Calu3 (cell line): ENCODE data around the gene CRX. TPM values are rescaled to one million over a fixed set of nuclear protein-coding genes. Genes with fewer than 3 reads are reported as not detected.

Source experiments
- BruUV-seq: library from RNA; stranded (reverse); fragments of 400-500 nt; replicated peaks from 2 replicates; lab custom pipeline; 2021; lab: Mats Ljungman, UMichigan
- CTCF ChIA-PET: fragments of 300-600 bp; sonication (Branson Sonifier 250); formaldehyde crosslinking; loops from one replicate; lab custom pipeline; 2022; ENCODE audit warnings: antibody characterized with exemption; lab: Charles Lee
- DNase-seq: peaks from one replicate; pipeline ENCODE4 v3.0.0; 2022
- H3K27ac Mint-ChIP-seq: one replicate; pipeline ENCODE4 v1.8.0; 2022; ENCODE audit warnings: mixed read lengths; ENCODE audit not compliant: unreplicated experiment
- H3K27me3 Mint-ChIP-seq: one replicate; pipeline ENCODE4 v1.8.0; 2022; ENCODE audit warnings: mixed read lengths; ENCODE audit not compliant: unreplicated experiment
- H3K36me3 Mint-ChIP-seq: one replicate; pipeline ENCODE4 v1.8.0; 2022; ENCODE audit warnings: mild to moderate bottlenecking, moderate library complexity, mixed read lengths; ENCODE audit not compliant: insufficient read depth, unreplicated experiment
- H3K4me1 Mint-ChIP-seq: one replicate; pipeline ENCODE4 v1.8.0; 2022; ENCODE audit warnings: mild to moderate bottlenecking, low read depth, mixed read lengths; ENCODE audit not compliant: unreplicated experiment
- H3K4me3 Mint-ChIP-seq: one replicate; pipeline ENCODE4 v1.8.0; 2022; ENCODE audit warnings: mild to moderate bottlenecking, low read depth, moderate library complexity, mixed read lengths; ENCODE audit not compliant: unreplicated experiment
- H3K9me3 Mint-ChIP-seq: one replicate; pipeline ENCODE4 v1.8.0; 2022; ENCODE audit warnings: low read depth, mixed read lengths; ENCODE audit not compliant: unreplicated experiment
- intact Hi-C: fragments of 100-400 bp; cut with micrococcal nuclease; formaldehyde crosslinking; loops from one replicate; pipeline ENCODE4 v1.10.0; 2022; ENCODE audit not compliant: unreplicated experiment
- total RNA-seq: library from RNA; stranded (reverse); gene quantifications from 2 replicates; pipeline ENCODE4 v1.2.3, GENCODE V29; 2022
- TF ChIP-seq, protein P1 (sequence below): fragments of 200-600 bp; IDR thresholded peaks from one replicate; pipeline ENCODE4 v1.8.0; 2022; ENCODE audit warnings: antibody characterized with exemption; ENCODE audit not compliant: unreplicated experiment

Gene CRX
- total RNA-seq, 1 experiment from 2014 or later = not detected

DNA sequence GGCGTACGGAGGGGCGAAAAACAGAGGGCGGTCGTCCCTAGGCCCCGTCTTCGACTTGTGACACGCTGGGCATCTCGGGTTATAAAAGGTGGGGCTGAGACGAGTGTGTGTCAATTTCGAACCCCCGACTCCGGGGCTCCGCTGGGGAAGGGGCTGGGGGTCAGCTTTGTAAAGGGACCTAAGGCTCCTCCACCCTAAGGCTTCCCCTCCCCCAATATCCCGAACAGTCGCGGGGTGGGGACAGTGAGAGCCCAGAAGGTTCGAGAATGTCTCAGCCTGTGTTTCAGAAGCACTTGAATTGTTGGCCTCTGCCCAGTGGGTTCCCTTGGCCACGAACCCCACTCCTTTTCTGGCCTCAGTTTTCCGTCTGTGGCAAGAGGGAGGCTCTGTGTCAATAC is 42.8 kb upstream of the CRX start:
- intact Hi-C loops = no loop called here
- CTCF ChIA-PET = interaction anchor here (1.1 kb wide), 1 partner anchor 11 kb away, joined by 3 read pairs; no protein-coding TSS in a partner anchor
- Mint-ChIP-seq H3K27ac (peak overlapping the region; percentile 99), H3K4me1 (peaks cover 47% of the 10 kb centered on the region), H3K36me3 (peaks cover 71% of the 10 kb centered on the region), H3K27me3 (no peaks in the 10 kb centered on the region), H3K4me3 (peak overlapping the region; percentile 99), H3K9me3 (no peaks in the 10 kb centered on the region)
- peak; percentile 39 for DNase-seq
- BruUV-seq = TSS peak; percentile 67
- TF ChIP-seq, protein P1, sequence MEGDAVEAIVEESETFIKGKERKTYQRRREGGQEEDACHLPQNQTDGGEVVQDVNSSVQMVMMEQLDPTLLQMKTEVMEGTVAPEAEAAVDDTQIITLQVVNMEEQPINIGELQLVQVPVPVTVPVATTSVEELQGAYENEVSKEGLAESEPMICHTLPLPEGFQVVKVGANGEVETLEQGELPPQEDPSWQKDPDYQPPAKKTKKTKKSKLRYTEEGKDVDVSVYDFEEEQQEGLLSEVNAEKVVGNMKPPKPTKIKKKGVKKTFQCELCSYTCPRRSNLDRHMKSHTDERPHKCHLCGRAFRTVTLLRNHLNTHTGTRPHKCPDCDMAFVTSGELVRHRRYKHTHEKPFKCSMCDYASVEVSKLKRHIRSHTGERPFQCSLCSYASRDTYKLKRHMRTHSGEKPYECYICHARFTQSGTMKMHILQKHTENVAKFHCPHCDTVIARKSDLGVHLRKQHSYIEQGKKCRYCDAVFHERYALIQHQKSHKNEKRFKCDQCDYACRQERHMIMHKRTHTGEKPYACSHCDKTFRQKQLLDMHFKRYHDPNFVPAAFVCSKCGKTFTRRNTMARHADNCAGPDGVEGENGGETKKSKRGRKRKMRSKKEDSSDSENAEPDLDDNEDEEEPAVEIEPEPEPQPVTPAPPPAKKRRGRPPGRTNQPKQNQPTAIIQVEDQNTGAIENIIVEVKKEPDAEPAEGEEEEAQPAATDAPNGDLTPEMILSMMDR = no peak

DNA sequence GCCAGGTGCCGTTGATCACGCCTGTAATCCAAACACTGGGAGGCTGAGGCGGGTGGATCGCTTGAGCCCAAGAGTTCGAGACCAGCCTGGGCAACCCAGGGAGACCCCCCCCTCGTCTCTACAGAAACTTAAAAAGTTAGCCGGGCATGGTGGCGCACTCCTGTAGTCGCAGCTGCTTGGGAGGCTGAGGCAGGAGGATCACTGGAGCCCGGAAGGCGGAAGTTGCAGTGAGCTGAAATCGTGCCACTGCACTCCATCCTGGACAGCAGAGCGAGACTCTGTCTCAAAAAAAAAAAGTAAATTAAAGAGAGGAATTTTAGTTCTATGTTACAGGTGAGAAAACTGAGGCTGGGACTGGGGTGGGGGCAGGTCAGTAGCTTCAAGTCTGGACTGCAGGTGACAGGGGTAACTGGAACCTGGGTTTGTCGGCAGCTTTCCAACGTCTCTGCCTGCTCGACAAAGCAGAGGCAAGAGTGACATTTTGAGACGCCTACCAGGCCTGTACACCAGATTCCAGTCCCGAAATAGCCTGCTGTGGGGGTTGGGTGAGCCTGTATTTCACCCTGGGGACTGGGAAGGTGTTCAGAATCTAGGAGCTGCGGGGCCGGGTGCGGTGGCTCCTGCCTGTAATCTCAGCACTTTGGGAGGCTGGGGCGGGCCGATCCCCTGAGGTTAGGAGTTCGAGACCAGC is 42.1 kb upstream of the CRX start:
- DNase-seq = peak; percentile 31
- Mint-ChIP-seq H3K4me3 (peak overlapping the region; percentile 99), H3K36me3 (peaks cover 78% of the 10 kb centered on the region), H3K27me3 (no peaks in the 10 kb centered on the region), H3K4me1 (peaks cover 47% of the 10 kb centered on the region), H3K9me3 (no peaks in the 10 kb centered on the region), H3K27ac (peak overlapping the region; percentile 99)
- TF ChIP-seq, protein P1 = no peak
- BruUV-seq = no TSS peak
- intact Hi-C loops = no loop called here
- CTCF ChIA-PET = no interaction called here

DNA sequence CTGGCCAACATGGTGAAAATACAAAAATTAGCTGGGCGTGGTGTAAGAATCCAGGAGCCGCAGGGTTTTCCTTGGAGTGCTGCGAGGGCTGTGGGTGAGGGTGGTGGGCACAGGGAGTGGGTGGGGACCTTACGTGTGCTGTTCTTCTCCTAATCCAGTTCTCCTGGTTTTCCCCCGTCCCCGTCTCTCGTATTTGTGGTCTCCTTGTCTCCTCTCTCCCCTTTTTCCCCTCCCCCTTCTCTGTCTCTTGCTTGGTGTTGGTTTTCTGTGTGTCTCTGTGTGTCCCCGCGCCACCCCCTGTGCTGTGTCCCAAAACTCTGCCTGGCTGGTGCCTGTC is 41.6 kb upstream of the CRX start:
- peaks cover 47% of the 10 kb centered on the region for H3K4me1 Mint-ChIP-seq
- no peak for DNase-seq
- H3K4me3 Mint-ChIP-seq = peak overlapping the region; percentile 99
- peaks cover 83% of the 10 kb centered on the region for H3K36me3 Mint-ChIP-seq
- H3K27ac Mint-ChIP-seq = peak overlapping the region; percentile 99
- BruUV-seq = no TSS peak
- TF ChIP-seq, protein P1 = no peak
- no peaks in the 10 kb centered on the region for H3K9me3 Mint-ChIP-seq
- CTCF ChIA-PET = no interaction called here
- intact Hi-C loops = no loop called here
- H3K27me3 Mint-ChIP-seq = no peaks in the 10 kb centered on the region

DNA sequence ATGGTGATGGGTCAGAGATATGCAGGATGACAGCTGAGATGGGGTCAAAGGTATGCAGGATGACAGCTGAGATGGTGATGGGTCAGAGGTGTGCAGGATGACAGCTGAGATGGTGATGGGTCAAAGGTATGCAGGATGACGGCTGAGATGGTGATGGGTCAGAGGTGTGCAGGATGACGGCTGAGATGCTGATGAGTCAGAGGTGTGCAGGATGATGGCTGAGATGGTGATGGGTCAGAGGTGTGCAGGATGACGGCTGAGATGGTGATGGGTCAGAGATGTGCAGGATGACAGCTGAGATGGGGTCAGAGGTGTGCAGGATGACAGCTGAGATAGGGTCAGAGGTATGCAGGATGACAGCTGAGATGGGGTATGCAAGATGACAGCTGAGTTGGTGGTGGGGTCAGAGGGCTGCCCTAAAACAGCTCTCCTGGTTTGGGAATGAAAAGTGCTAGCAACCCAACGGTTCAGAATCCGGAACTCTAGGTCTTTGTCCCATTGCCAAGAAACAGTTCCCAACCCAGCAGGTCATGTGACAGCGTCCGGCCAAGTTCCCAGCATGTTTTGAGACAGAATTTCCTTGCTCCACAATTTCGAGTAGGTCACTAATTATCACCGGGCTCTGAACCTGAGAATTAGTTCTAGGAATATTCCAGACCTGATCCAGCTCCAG is 40.0 kb upstream of the CRX start:
- CTCF ChIA-PET = no interaction called here
- TF ChIP-seq, protein P1 = no peak
- Mint-ChIP-seq H3K4me1 (peaks cover 40% of the 10 kb centered on the region), H3K4me3 (peak overlapping the region; percentile 99), H3K27ac (peak overlapping the region; percentile 99), H3K36me3 (peaks cover 94% of the 10 kb centered on the region), H3K9me3 (no peaks in the 10 kb centered on the region), H3K27me3 (no peaks in the 10 kb centered on the region)
- intact Hi-C loops = no loop called here
- no peak for DNase-seq
- no TSS peak for BruUV-seq
